Epithelial cell of esophagus (primary cell): Measurements from ENCODE around the gene NR2C2.

Experiments used
- DNase-seq: peaks from one replicate; pipeline ENCODE4 v3.0.0; 2010; ENCODE audit warnings: low read depth
- H3K4me3 ChIP-seq: 2 replicates; pipeline ENCODE4 v1.5.1; 2011; ENCODE audit warnings: mild to moderate bottlenecking, low read length, control low read depth
- TF ChIP-seq, protein P1 (sequence below): IDR thresholded peaks from 2 replicates; pipeline ENCODE4 v1.5.1; 2011; ENCODE audit warnings: low read depth, mild to moderate bottlenecking, low read length, control low read depth, inconsistent platforms; ENCODE audit not compliant: insufficient read depth; ENCODE audit errors: missing control alignments

NR2C2 gene

GRCh38 chr3:14913926-14914778 lies 33.2 kb upstream of the NR2C2 start:
- DNase-seq = no peak
- TF ChIP-seq, protein P1, sequence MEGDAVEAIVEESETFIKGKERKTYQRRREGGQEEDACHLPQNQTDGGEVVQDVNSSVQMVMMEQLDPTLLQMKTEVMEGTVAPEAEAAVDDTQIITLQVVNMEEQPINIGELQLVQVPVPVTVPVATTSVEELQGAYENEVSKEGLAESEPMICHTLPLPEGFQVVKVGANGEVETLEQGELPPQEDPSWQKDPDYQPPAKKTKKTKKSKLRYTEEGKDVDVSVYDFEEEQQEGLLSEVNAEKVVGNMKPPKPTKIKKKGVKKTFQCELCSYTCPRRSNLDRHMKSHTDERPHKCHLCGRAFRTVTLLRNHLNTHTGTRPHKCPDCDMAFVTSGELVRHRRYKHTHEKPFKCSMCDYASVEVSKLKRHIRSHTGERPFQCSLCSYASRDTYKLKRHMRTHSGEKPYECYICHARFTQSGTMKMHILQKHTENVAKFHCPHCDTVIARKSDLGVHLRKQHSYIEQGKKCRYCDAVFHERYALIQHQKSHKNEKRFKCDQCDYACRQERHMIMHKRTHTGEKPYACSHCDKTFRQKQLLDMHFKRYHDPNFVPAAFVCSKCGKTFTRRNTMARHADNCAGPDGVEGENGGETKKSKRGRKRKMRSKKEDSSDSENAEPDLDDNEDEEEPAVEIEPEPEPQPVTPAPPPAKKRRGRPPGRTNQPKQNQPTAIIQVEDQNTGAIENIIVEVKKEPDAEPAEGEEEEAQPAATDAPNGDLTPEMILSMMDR = no peak
- H3K4me3 ChIP-seq = no peak overlapping the region

DNA sequence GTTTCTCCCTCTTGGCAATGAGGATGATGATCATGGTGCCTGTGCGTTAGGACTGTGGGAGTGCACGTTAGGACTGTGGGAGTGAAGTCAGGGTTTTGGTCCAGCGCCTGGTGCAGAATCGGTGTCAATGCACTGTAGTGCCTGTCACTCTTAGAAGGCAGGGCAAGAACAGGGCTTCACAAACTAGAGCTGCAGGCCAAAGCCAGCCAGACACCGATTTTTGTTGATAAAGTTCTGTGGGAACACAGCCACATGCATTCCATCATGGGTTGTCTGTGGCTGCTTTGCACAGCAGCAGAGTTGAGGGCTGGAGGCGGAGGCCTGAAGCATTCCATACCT lies 32.6 kb upstream of the NR2C2 start:
- H3K4me3 ChIP-seq = no peak overlapping the region
- no peak for DNase-seq
- TF ChIP-seq, protein P1 = no peak

GRCh38 chr3:14915636-14916222 lies 31.7 kb upstream of the NR2C2 start:
- DNase-seq = peak; percentile 20
- no peak overlapping the region for H3K4me3 ChIP-seq
- TF ChIP-seq, protein P1 = peak; percentile 5

DNA sequence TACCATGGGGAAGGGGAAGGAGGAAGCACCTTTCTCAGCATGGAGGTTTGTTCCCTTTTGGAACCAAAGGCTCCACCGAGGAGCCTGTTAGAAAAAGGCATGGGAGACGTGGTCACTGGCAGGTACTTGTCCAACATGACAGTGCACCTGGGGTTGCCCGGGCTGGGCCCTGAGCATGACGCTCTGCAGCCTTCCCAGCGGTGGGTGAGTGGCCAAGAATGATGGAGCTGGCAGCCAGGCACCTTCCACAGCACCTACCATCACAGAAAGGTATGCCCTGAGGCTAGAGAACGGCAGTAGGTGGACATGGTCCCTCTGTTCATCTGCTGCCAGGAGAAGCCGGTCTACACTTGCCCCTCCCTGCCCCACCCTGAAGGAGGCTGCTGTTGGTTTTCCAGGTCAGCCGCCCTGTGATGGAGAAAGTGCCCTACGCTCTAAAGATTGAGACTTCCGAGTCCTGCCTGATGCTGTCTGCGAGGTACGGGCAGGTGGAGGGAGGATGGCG lies 29.0 kb upstream of the NR2C2 start:
- DNase-seq = no peak
- TF ChIP-seq, protein P1 = no peak
- H3K4me3 ChIP-seq = no peak overlapping the region

DNA sequence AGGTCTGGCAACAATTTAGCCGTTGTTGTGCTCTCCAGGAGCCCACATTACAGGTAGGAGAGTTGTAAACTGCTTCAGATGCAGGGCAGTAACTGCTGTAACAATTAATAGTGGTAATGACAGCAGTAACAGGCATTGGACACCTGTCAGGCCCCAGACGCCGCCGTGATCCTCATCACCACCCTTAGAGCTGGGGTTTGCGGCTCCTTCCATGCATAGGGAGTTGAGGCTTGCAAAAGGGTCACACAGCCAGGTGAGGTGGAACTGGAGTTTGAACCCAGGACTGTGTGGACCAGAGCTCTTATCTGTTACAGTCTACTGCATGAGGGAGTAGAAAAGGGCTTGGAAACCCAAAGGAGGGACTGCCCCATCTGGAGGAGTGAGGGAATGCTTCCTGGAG lies 26.8 kb upstream of the NR2C2 start:
- TF ChIP-seq, protein P1 = no peak
- no peak overlapping the region for H3K4me3 ChIP-seq
- DNase-seq = no peak

DNA sequence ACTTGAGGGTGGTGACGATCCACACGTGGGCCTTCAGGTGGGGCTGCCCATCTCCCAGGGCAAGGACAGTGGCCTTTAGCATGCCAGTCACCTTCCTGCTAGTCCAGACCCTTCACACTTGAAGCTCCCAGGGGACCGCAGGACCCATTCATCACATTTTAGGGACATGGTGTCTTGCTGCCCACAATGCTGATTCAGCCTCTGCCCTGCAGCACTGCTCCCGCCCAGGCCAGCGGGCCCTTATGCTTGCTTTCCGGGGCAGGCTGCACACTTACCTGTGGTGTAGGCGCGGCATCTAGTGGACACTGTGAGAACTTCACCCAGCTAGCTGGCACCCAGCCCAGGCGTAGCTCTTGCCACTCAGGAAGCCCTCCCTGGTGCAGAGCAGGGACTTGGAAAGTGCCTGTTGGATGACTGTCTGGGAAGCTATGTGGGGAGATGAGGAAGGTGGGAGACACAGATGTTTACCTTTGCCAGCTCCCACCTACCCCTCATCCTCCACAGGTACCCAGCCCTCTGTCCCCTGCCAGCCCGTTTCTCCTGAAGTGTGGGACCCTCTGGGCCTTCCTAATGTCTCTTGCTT lies 26.3 kb upstream of the NR2C2 start:
- H3K4me3 ChIP-seq = no peak overlapping the region
- TF ChIP-seq, protein P1 = peak; percentile 96
- peak; percentile 82 for DNase-seq
